ENCODE measurements around the gene DEFB121. TPM values are rescaled to one million over a fixed set of nuclear protein-coding genes. Genes with fewer than 3 reads are reported as not detected.

DEFB121 gene
- total and polyA plus RNA-seq, 3 donors from 2014 or later = 1.2 to 6.2 TPM; not detected in 1

GRCh38 chr20:31425797-31426196 lies 19.8 kb upstream of the DEFB121 start:
- DNase-seq = no peak
- Histone ChIP-seq H3K4me3 (no peak overlapping the region), H3K4me1 (no peaks in the 10 kb centered on the region), H3K36me3 (ENCODE audit: low read depth, missing control alignments) (no peaks in the 10 kb centered on the region), H3K27me3 (no peaks in the 10 kb centered on the region), H3K27ac (no peak overlapping the region), H3K9me3 (no peaks in the 10 kb centered on the region)
- intact Hi-C loops (cut with DNase I; ENCODE audit: low total_unique reads) = no loop called here
- no peak for TF ChIP-seq CTCF (IDR thresholded peaks at IDR 0.05)
- no peak for TF ChIP-seq POLR2A (IDR thresholded peaks at IDR 0.05)

- DNase-seq = no peak
- Histone ChIP-seq H3K36me3 (ENCODE audit: low read depth, missing control alignments) (no peaks in the 10 kb centered on the region), H3K27me3 (no peaks in the 10 kb centered on the region), H3K4me1 (peaks cover 5% of the 10 kb centered on the region), H3K27ac (no peak overlapping the region), H3K9me3 (no peaks in the 10 kb centered on the region), H3K4me3 (no peak overlapping the region)
- intact Hi-C loops (cut with DNase I; ENCODE audit: low total_unique reads) = no loop called here
- TF ChIP-seq CTCF (IDR thresholded peaks at IDR 0.05) (no peak), POLR2A (IDR thresholded peaks at IDR 0.05) (no peak)
- 42 to 63% methylated on average over 7 of the region's 7 CpGs for WGBS, 2 donors
Observed at GRCh38 chr20:31418307-31418706, 12.3 kb upstream of the DEFB121 start.

GRCh38 chr20:31415653-31416052 lies 9.6 kb upstream of the DEFB121 start:
- H3K27ac ChIP-seq = no peak overlapping the region
- H3K36me3 ChIP-seq (ENCODE audit: low read depth, missing control alignments) = no peaks in the 10 kb centered on the region
- no peaks in the 10 kb centered on the region for H3K27me3 ChIP-seq
- no peak for DNase-seq
- intact Hi-C loops (cut with DNase I; ENCODE audit: low total_unique reads) = no loop called here
- no peak overlapping the region for H3K4me3 ChIP-seq
- 88 to 93% methylated on average over 2 of the region's 2 CpGs for WGBS, 2 donors
- H3K9me3 ChIP-seq = no peaks in the 10 kb centered on the region
- TF ChIP-seq POLR2A (IDR thresholded peaks at IDR 0.05) (no peak), CTCF (IDR thresholded peaks at IDR 0.05) (no peak)
- H3K4me1 ChIP-seq = peaks cover 15% of the 10 kb centered on the region

GRCh38 chr20:31414381-31414780 lies 8.4 kb upstream of the DEFB121 start:
- WGBS, 2 donors = 82 to 83% methylated on average over 6 of the region's 6 CpGs

More at GRCh38 chr20:31414381-31414780, 8.4 kb upstream of the DEFB121 start:
- Histone ChIP-seq H3K9me3 (no peaks in the 10 kb centered on the region), H3K36me3 (ENCODE audit: low read depth, missing control alignments) (no peaks in the 10 kb centered on the region), H3K27me3 (no peaks in the 10 kb centered on the region), H3K4me3 (no peak overlapping the region), H3K27ac (peak overlapping the region; percentile 21 to 56), H3K4me1 (peaks cover 15% of the 10 kb centered on the region)
- no peak for TF ChIP-seq CTCF (IDR thresholded peaks at IDR 0.05)
- TF ChIP-seq POLR2A (IDR thresholded peaks at IDR 0.05) = no peak
- intact Hi-C loops (cut with DNase I; ENCODE audit: low total_unique reads) = no loop called here
- DNase-seq = no peak

All from testis (tissue), 3 donors.